Endometrium (tissue), 2 donors: ENCODE results near the gene SLC22A5.
A peak's percentile ranks its signal among the peaks of the same experiment; 100 is the strongest.

Source experiments
- FAIRE-seq: peaks from 2 replicates; lab custom pipeline; 2012; peaks lifted over from hg19 to GRCh38; lab: Jason Lieb, UNC
- donor health status: control.
- donor health status: control.

The SLC22A5 gene

GRCh38 chr5:132368186-132368585 lies 1.3 kb upstream of the SLC22A5 start:
- FAIRE-seq = no peak

GRCh38 chr5:132369007-132369473 lies 470 bp upstream of the SLC22A5 start:
- FAIRE-seq = no peak

GRCh38 chr5:132370181-132370970 lies 866 bp downstream of the SLC22A5 start:
- no peak for FAIRE-seq

DNA sequence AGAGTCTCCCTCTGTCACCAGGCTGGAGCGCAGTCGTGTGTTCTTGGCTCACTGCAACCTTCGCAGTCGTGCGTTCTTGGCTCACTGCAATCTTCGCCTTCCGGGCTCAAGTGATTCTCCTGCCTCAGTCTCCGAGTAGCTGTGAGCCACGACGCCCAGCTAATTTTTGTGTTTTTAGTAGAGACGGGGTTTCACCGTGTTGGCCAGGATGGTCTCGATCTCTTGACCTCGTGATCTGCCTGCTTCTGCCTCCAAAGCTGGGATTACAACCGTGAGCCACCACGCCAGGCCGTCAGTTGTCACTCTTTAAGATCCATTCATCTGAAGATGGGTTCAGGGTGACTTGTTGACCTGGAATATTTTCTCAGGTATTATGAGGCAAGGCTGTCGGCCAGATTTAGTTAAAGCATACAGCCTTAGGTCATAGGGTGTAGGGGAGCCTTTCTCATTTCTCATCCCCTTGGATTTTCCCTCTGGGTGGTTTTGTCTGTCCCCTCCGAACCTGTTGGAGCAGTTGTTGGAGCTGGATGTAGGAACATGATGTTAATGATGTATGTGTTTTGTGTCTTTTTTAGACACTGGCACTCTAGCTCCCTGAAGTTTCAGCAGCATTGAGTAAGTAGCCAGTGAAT lies 1.6 kb downstream of the SLC22A5 start:
- FAIRE-seq = no peak

GRCh38 chr5:132371603-132371994 lies 2.1 kb downstream of the SLC22A5 start:
- no peak for FAIRE-seq

DNA sequence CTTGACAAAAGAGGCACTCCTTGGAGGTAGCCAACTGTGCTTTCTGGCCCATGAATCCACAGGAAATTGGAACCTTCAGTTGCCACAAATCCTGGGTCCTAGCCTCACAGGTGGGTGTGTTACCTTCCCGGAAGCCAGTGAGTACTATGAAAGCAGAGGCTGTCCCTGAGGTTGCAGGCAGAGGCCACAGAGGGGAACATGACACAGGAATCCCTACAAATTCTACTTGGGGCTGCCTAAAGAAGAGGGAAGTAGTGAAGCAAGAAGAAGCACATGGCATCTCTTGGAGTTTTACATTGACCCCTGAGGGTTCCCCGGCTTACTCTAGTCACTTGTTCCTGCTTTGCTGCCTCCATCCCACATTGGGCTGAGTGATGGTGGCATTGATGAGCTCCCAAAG lies 2.6 kb downstream of the SLC22A5 start:
- no peak for FAIRE-seq

DNA sequence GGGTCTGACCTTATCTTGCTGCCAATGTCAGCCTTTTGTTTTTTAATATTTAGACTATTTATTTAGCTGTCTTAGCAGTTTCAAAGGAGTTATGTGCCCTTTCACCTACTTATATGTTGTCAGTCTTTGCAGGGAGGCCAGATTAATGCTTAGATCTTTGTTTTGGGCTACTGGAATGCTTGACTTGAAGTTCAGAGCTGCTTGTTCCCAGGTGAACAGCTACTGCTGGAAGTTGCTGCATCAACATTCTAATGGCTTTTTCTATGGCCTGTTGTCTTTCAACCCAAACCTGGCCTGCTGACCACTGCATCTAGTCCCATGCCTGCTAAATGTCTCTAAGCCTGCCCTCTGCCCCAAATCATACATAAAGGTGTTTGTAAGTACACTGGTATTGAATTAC lies 3.0 kb downstream of the SLC22A5 start:
- FAIRE-seq = no peak

- FAIRE-seq = no peak
These were observed 6.4 kb downstream of the SLC22A5 start for GRCh38 chr5:132375957-132376356.

DNA sequence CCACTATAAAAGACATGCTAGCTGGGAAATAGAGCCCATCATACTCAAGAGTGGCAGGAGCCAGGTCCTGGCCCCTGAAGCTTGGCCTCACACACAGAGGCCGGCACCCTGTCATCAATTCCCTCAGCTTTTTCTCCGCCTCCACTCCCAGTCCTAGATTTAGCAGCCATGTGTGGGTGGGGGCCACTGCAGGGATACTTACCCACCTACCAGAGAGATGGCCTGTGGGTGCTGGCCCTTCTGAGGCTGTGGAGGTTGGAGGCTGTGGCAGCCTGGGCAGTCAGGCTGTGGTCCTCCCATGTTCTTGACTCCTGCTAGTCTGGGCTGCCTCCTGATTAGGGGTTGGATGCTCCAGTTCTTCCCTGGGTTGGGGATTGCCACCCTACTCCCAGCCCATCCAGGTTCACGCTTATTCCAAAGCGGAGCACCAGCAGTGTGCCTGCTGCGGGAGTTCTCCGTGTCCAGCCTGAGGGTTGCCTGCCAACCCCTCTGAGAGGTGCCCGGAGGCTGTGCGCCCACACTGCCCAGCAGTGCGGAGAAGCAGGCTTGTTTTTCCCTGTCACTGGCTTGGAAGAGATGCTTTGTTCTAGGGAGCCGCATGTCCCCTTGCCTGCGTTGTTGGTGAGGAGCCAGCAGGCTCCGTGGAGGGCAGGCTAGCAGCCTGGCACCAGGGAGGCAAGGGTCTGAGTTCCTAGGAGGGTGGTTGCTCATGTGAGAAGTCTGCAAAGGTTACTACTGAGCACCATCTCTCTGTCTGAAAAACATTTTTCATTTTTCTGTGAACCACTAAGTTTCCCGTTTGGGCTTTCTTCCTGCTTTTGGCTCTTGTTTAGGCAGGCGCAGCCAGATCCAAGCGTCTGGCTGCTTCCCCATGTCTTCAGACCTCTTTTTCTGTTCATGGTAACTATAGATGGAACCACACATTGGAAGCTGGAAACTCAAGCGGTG lies 7.5 kb downstream of the SLC22A5 start:
- no peak for FAIRE-seq

DNA sequence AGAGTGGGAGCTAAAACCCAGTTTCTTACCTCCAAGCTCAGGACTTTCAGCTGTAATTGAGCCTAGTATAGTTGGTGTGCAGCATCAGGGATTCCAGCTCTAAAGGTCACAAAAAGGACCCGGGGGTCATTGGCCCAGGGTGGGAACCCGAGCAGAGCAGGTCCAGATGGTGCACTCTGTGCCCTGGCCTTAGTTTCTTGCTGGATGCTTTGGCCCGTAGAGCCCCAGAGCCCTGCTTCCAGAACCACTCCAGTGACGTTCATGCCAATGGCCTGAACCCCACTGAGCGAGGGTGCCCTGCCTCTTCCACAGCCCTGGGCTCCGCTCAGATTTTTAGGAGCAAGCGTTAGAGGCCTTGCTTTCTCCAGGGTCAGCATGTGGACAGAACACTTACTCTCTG lies 8.2 kb downstream of the SLC22A5 start:
- no peak for FAIRE-seq

GRCh38 chr5:132378580-132378979 lies 9.1 kb downstream of the SLC22A5 start:
- no peak for FAIRE-seq

GRCh38 chr5:132380047-132380446 lies 10.5 kb downstream of the SLC22A5 start:
- no peak for FAIRE-seq

DNA sequence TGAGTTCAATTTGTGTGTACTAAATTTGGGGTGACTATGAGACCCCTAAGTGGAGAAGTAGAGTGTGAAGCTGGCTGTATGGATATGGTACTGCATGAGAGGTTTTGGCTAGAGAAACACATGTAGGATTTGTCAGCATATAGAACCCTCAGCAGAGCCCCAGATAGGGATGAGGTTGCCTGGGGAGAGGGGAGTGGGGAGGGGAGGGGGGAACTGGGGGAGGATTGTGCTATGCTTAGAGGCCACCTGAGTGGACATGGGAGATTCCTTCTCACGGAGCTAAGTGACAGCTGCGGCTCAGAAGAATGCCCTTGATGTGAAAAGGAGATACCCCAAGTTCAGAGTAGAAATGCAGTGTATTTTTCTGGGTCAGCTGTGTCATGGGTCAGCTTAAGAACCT lies 11.2 kb downstream of the SLC22A5 start:
- FAIRE-seq = no peak

DNA sequence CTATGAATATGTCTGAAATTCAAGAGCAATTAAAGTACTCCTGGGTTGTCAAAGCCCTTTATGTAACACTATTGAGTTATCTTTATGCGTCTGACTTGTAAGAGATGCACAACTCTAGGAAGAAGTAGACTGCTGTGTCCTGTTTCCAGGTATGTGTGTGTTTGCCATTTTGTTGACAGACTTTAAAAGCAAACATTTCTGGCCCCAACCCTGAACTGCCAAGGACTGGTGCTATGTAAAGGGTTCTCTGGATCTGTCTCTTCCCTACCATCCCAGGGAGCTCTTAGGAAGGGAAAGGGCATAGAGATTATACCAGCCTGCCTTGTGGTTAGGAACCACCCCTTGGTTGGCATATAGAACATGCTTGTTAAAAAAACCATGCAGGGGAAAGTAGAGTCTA lies 12.1 kb downstream of the SLC22A5 start:
- FAIRE-seq = no peak

- FAIRE-seq = no peak
These were observed 13.8 kb downstream of the SLC22A5 start for GRCh38 chr5:132383261-132383660.

DNA sequence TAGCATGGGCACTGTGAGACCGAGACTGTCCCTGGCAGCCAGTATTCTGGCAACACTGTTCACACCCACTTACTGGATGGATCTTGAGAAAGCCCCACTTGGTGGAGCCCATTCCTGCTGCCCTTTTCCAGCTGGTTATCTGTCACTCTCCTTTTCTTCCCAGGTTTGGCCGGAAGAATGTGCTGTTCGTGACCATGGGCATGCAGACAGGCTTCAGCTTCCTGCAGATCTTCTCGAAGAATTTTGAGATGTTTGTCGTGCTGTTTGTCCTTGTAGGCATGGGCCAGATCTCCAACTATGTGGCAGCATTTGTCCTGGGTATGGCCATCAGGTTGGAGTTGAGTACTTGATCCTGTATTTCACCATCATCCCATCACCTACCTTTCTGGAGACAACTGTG lies 14.5 kb downstream of the SLC22A5 start:
- FAIRE-seq = no peak

- no peak for FAIRE-seq
These were observed 15.1 kb downstream of the SLC22A5 start for GRCh38 chr5:132384506-132385050.

- FAIRE-seq = peak; percentile 35
These were observed 16.0 kb downstream of the SLC22A5 start for GRCh38 chr5:132385326-132386105.

DNA sequence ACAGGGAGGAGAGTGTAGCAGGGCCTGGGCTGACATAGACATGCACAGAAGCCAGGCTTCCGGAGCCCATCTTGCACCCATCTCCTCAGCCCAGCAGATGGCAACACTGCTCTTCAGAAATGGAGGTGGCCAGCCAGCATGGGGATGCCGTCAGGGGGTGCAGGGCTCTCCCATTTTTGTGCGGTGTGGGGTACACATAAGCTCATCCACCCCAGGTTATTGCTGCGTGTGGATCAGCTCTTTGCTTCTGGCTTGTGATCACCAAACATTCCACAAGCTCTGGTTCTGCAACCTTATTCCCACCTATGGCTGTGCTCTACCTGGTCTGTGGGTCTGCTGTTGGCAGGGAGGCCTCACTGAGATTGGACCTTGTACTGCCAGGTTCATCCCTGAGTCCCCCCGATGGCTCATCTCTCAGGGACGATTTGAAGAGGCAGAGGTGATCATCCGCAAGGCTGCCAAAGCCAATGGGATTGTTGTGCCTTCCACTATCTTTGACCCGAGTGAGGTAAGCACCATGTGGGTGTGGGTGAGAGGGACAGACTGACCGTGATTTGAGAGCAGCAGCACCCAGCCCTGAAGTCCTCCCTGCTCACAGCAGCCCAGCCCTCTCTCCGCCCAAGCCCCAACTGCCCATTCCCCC lies 17.3 kb downstream of the SLC22A5 start:
- no peak for FAIRE-seq

DNA sequence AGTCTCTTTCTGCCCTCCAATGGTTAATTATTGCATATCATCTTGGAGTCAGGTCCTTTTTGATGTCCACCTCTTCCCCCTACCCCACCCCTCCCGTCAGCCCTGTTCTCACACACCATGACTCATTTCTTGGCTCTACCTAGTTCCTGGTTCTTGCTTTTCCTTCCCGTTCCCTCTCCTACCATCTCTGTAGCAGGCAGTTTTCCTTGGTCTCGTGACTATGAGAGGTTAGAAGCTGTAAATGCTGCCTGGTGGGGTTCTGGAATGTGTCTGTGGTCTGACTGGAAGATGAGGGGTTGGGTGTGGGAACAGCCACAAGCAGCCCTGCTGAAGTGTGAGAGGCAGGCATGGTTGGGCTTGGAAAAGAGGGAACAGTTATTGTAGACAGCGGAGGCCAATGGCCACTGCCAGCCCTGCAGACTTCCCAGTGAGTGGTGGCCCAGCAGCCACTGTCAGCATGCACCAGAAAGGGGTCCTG lies 18.2 kb downstream of the SLC22A5 start:
- FAIRE-seq = peak; percentile 31
